ENCODE results near the gene NAA16.

DNA sequence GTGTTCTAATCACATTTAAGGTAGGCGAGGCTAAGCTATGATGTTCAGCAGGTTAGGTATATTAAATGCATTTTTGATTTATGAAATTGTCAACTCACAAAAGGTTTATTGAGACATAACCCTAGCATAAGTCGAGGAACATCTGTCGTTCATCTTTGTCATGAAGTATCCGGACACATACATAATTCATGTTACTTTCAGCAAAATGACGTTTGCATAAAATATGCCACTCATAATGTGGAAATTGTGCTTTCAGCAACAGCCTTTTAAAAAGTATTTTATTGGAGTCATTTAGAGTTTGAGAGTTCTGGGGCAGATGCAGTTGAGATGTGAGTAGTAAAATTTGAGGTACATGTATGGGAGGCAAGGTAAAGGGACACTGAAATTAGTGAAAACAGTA, 66.4 kb downstream of the NAA16 start:
- TF ChIP-seq CTCF (IDR thresholded peaks at IDR 0.05) (no peak), EZH2 (IDR thresholded peaks at IDR 0.05; ENCODE audit: borderline replicate concordance, insufficient read depth, low read depth, low read length, poor library complexity, severe bottlenecking) (no peak)
